Ishikawa (cell line): Measurements from ENCODE around the gene APOBEC3G.
A peak's percentile ranks its signal among the peaks of the same experiment; 100 is the strongest.

Source experiments
- CREB1 ChIP-seq: IDR thresholded peaks from 2 replicates; pipeline ENCODE4 v1.6.1; 2012; ENCODE audit warnings: low read depth
- EGR1 ChIP-seq: IDR thresholded peaks from 2 replicates; pipeline ENCODE4 v1.6.1; 2012
- EP300 ChIP-seq: IDR thresholded peaks from 2 replicates; pipeline ENCODE4 v1.6.1; 2012; ENCODE audit warnings: borderline replicate concordance
- FOXM1 ChIP-seq: IDR thresholded peaks from 2 replicates; pipeline ENCODE4 v1.6.1; 2012; ENCODE audit warnings: low read depth, borderline replicate concordance
- MAX ChIP-seq: IDR thresholded peaks from 2 replicates; pipeline ENCODE4 v1.6.1; 2012
- NFIC ChIP-seq: IDR thresholded peaks from 2 replicates; pipeline ENCODE4 v1.6.1; 2012
- RAD21 ChIP-seq: IDR thresholded peaks from 2 replicates; pipeline ENCODE4 v1.6.1; 2012; ENCODE audit warnings: low read depth
- REST ChIP-seq: IDR thresholded peaks from 2 replicates; pipeline ENCODE4 v1.6.1; 2012; ENCODE audit warnings: low read depth, mild to moderate bottlenecking
- TAF1 ChIP-seq: IDR thresholded peaks from 2 replicates; pipeline ENCODE4 v1.6.1; 2012; ENCODE audit warnings: low read depth, mild to moderate bottlenecking
- TCF12 ChIP-seq: IDR thresholded peaks from 2 replicates; pipeline ENCODE4 v1.6.1; 2012; ENCODE audit warnings: low read depth
- TEAD4 ChIP-seq: IDR thresholded peaks from 2 replicates; pipeline ENCODE4 v1.6.1; 2012
- USF1 ChIP-seq: IDR thresholded peaks from 2 replicates; pipeline ENCODE4 v1.6.1; 2012
- YY1 ChIP-seq: IDR thresholded peaks from 2 replicates; pipeline ENCODE4 v1.6.1; 2012; ENCODE audit warnings: low read depth
- ZBTB7A ChIP-seq: IDR thresholded peaks from 2 replicates; pipeline ENCODE4 v1.6.1; 2012; ENCODE audit warnings: low read depth

Gene APOBEC3G

GRCh38 chr22:39092111-39092862 is 15.2 kb downstream of the APOBEC3G start:
- TF ChIP-seq EGR1 = no peak
- TF ChIP-seq EP300 = no peak
- TF ChIP-seq TEAD4 = no peak
- TF ChIP-seq USF1 = no peak
- TF ChIP-seq RAD21 = no peak
- no peak for TF ChIP-seq FOXM1

- TF ChIP-seq REST (no peak), ZBTB7A (no peak), MAX (no peak), YY1 (no peak), NFIC (no peak), TAF1 (no peak), TEAD4 (no peak), TCF12 (no peak)
These were observed 17.8 kb downstream of the APOBEC3G start for GRCh38 chr22:39094717-39095389.

- TF ChIP-seq TCF12 (no peak), CREB1 (no peak), EGR1 (no peak), TEAD4 (no peak), NFIC (no peak), ZBTB7A (no peak), USF1 (no peak)
These were observed 18.9 kb downstream of the APOBEC3G start for GRCh38 chr22:39095971-39096370.

- TF ChIP-seq TCF12 = no peak
- TF ChIP-seq EGR1 = no peak
- no peak for TF ChIP-seq TAF1
- TF ChIP-seq NFIC = no peak
- TF ChIP-seq USF1 = no peak
- no peak for TF ChIP-seq YY1
- TF ChIP-seq ZBTB7A = no peak
These were observed 20.3 kb downstream of the APOBEC3G start, which contains the start of gene APOBEC3H for GRCh38 chr22:39097098-39098020. TSS of gene APOBEC3H (plus strand) at chr22:39097244. CDS start at chr22:39100279, 3,035 bp downstream.

- TF ChIP-seq TAF1 (no peak), USF1 (peak; percentile 75)
These were observed 21.0 kb downstream of the APOBEC3G start for GRCh38 chr22:39098026-39098425.

- no peak for TF ChIP-seq TCF12
- no peak for TF ChIP-seq FOXM1
- TF ChIP-seq REST = no peak
- no peak for TF ChIP-seq ZBTB7A
- no peak for TF ChIP-seq USF1
- TF ChIP-seq TEAD4 = no peak
- no peak for TF ChIP-seq MAX
- no peak for TF ChIP-seq EGR1
- no peak for TF ChIP-seq YY1
- TF ChIP-seq RAD21 = no peak
- TF ChIP-seq CREB1 = no peak
- no peak for TF ChIP-seq NFIC
These were observed 21.5 kb downstream of the APOBEC3G start for GRCh38 chr22:39098576-39098975.
